Measurements from ENCODE around the gene SHANK3.
"Not testable (repeated sequence)": the region's sequence is repeated elsewhere in the genome, so short reads cannot be mapped to it uniquely, and the experiment has no call there.

The SHANK3 gene

DNA sequence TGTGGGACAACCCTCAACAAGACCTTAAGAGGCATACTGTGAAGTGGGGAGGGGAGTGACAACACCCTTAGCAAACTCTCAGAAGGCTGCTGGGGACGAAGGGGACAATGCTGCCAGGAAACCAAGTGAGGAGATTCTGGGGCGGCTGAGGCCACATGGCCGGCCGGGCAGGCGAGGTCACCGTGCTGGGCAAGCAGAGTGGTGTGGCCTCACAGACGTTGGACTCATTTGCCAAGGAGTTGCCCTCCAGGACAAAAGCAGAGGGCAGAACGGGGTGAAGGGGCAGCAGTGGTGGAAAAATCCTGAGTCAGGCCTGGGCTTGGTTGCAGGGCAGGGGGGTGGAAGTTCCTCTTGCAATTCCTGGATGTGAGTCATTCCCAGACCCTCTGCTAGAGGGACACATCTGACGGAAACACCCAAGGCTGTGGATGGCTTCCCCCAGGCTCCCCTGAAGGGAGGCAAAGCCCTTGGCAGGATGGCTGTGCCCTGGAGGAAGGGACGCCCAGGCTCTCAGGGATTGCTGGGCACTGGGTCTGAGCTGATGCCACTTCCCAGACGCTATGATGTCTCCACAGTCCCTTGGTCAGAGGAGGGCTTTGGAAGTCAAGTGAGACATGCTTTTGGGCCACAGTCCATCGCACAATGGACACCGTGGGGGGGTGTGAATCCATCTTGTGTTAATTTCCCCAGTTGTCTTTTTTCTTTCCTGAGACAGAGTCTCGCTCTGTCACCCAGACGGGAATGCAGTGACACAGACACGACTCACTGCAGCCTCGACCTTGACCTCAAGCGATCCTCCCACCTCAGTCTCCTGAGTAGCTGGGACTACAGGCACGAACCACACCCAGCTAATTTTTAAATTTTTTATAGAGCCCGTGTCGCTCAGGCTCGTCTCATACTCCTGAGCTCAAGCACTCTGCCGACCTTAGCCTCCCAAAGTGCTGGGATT, 16.2 kb upstream of the SHANK3 start:
- TF ChIP-seq, protein P1, sequence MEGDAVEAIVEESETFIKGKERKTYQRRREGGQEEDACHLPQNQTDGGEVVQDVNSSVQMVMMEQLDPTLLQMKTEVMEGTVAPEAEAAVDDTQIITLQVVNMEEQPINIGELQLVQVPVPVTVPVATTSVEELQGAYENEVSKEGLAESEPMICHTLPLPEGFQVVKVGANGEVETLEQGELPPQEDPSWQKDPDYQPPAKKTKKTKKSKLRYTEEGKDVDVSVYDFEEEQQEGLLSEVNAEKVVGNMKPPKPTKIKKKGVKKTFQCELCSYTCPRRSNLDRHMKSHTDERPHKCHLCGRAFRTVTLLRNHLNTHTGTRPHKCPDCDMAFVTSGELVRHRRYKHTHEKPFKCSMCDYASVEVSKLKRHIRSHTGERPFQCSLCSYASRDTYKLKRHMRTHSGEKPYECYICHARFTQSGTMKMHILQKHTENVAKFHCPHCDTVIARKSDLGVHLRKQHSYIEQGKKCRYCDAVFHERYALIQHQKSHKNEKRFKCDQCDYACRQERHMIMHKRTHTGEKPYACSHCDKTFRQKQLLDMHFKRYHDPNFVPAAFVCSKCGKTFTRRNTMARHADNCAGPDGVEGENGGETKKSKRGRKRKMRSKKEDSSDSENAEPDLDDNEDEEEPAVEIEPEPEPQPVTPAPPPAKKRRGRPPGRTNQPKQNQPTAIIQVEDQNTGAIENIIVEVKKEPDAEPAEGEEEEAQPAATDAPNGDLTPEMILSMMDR (IDR thresholded peaks at IDR 0.05; ENCODE audit: low read depth, low read length, missing control alignments) = no peak
- in situ Hi-C loops (cut with HindIII; ENCODE audit: low sequenced_read_pairs) = no loop called here
- DNase-seq (ENCODE audit: low read depth) = no peak
- no peak overlapping the region for H3K4me3 ChIP-seq (ENCODE audit: low read depth, low read length)

DNA sequence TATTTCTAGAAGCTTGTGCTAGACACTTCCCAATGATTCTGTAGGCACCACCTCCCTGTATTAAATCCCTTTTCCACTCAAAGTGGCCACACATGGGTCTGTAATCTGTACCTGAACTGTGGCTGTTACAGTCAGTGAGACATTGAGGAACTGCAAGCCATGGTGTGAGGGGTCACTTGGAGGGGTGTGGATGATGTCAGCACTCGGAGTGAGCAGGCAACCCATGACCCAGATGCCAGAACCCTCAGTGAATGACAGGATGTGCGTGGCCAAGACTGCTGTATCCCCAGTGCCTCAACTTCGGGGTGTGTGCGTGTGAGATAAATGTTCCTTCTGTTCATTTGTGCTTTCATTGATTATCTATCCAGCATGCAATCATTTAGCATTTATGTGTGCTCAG, 14.7 kb upstream of the SHANK3 start:
- no peak for DNase-seq (ENCODE audit: low read depth)
- H3K4me3 ChIP-seq (ENCODE audit: low read depth, low read length) = no peak overlapping the region
- in situ Hi-C loops (cut with HindIII; ENCODE audit: low sequenced_read_pairs) = no loop called here
- TF ChIP-seq, protein P1 (IDR thresholded peaks at IDR 0.05; ENCODE audit: low read depth, low read length, missing control alignments) = no peak

DNA sequence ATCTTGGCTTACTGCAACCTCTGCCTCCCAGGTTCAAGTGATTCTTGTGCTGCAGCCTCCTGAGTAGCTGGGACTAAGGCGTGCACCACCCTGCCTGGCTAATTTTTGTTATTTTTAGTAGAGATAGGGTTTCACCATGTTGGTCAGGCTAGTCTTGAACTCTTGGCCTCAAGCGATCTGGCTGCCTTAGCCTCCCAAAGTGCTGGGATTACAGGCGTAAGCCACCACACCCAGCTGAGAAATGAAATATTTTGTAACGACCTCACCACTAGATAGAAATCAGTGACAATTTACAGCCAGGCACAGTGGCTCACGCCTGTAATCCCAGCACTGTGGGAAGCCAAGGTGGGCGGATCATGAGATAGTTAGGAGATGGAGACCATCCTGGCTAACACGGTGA, 12.9 kb upstream of the SHANK3 start:
- H3K4me3 ChIP-seq (ENCODE audit: low read depth, low read length); DNase-seq (ENCODE audit: low read depth); in situ Hi-C loops (cut with HindIII; ENCODE audit: low sequenced_read_pairs): not testable (repeated sequence)

DNA sequence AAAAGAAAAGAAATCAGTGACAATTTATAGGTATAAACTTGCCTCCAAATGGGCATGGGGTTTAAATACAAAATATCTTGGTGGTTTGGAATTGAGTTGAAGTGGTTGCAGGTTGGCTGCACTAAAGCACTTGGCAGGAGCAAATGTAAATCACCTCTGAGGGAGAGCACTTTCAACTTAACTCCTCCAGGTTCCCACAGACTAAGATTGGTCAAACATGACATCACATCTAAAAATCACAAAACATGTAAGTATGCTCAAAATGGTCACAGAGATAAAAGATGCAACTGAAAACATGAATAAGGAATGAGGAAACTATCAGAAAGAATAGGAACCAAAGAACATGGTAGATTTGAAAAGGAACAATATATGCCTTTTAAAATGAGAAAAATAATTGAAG, 12.3 kb upstream of the SHANK3 start:
- in situ Hi-C loops (cut with HindIII; ENCODE audit: low sequenced_read_pairs) = no loop called here
- no peak overlapping the region for H3K4me3 ChIP-seq (ENCODE audit: low read depth, low read length)
- no peak for DNase-seq (ENCODE audit: low read depth)
- TF ChIP-seq, protein P1 (IDR thresholded peaks at IDR 0.05; ENCODE audit: low read depth, low read length, missing control alignments) = no peak

DNA sequence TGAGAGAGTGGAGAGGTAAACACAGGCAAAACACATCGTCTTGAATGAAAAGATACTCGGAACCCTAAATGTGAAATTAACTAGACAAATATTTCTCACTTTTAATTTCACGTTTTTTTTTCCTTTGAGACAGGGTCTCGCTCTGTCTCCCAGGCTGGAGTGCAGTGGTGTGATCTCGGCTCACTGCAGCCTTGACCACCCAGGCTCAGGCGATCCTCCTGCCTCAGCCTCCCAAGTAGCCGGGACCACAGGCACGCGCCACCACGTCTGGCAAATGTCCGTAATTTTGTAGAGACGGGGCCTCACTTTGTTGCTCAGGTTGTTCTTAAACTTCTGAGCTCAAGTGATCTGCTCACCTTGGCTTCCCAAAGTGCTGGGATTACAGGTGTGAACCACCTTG, 7.4 kb upstream of the SHANK3 start:
- in situ Hi-C loops (cut with HindIII; ENCODE audit: low sequenced_read_pairs) = no loop called here
- no peak for DNase-seq (ENCODE audit: low read depth)
- H3K4me3 ChIP-seq (ENCODE audit: low read depth, low read length) = no peak overlapping the region
- TF ChIP-seq, protein P1 (IDR thresholded peaks at IDR 0.05; ENCODE audit: low read depth, low read length, missing control alignments) = no peak

DNA sequence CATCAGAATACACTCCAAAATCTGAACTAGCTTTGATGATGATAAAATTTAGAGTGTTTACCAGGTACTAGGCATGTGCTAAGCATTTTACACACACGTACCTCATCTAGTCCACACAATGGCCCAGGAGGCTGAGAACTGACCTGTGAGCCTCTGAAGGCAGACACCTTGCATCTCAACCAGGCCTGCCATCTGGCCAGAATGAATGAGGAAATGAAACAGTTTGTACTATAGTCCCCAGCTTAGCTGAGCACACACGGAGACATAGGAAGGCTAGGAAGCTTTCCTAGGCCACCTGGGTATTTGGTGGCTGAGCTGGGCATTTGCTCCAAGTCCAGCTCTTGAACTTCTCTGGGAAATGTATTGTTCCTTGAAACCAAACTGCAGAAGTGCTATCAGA, 6.9 kb upstream of the SHANK3 start:
- DNase-seq (ENCODE audit: low read depth) = no peak
- in situ Hi-C loops (cut with HindIII; ENCODE audit: low sequenced_read_pairs) = no loop called here
- TF ChIP-seq, protein P1 (IDR thresholded peaks at IDR 0.05; ENCODE audit: low read depth, low read length, missing control alignments) = no peak
- H3K4me3 ChIP-seq (ENCODE audit: low read depth, low read length) = no peak overlapping the region

DNA sequence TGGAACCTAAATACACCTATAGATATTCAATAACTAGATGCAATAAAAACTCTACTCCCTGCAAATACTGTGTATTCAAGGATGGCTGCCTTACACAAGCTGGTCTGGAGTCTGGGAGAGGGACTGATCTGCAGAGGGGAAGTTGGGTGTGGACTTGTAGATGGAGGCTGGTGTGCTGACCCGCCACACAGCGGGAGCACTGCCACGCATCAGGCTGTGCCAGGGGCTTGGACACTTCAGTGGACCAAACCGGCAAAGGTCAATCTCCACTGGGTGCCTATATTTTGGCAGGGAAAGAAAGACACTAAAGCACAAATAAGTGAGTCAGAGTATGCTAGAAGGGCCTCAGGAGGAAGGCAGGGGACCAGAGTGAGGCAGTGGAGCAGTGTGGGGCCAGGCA, 2.1 kb upstream of the SHANK3 start:
- no peak for DNase-seq (ENCODE audit: low read depth)
- TF ChIP-seq, protein P1 (IDR thresholded peaks at IDR 0.05; ENCODE audit: low read depth, low read length, missing control alignments) = no peak
- H3K4me3 ChIP-seq (ENCODE audit: low read depth, low read length) = no peak overlapping the region
- in situ Hi-C loops (cut with HindIII; ENCODE audit: low sequenced_read_pairs) = no loop called here

Measured in astrocyte of the cerebellum (primary cell).